Adrenal gland (tissue), 5 donors: ENCODE measurements around the gene RHEX.

ENCODE experiments used
- POLR2A ChIP-seq, 2 donors: fragments of 450-650 bp; IDR thresholded peaks; one replicate each; pipeline ENCODE4 v1.6.1; 2017; ENCODE audit warnings: antibody characterized with exemption in 2 of 2, mild to moderate bottlenecking in 2 of 2, moderate library complexity in 1 of 2
- TF ChIP-seq, protein P1 (sequence below), 6 experiments: fragments of 450-650 bp in 4 of 6; fragments of 200-600 bp in 2 of 6; sonication (generic) in 1 of 6; IDR thresholded peaks; 1 replicate in 5 of 6; 2 replicates in 1 of 6; pipeline versions ENCODE4 v1.5.1 to v1.8.0; 2016 to 2021; ENCODE audit warnings: antibody characterized with exemption in 6 of 6, mild to moderate bottlenecking in 2 of 6, moderate library complexity in 1 of 6
- donor health status: DM: no; HTN: no; CAD: no.

DNA sequence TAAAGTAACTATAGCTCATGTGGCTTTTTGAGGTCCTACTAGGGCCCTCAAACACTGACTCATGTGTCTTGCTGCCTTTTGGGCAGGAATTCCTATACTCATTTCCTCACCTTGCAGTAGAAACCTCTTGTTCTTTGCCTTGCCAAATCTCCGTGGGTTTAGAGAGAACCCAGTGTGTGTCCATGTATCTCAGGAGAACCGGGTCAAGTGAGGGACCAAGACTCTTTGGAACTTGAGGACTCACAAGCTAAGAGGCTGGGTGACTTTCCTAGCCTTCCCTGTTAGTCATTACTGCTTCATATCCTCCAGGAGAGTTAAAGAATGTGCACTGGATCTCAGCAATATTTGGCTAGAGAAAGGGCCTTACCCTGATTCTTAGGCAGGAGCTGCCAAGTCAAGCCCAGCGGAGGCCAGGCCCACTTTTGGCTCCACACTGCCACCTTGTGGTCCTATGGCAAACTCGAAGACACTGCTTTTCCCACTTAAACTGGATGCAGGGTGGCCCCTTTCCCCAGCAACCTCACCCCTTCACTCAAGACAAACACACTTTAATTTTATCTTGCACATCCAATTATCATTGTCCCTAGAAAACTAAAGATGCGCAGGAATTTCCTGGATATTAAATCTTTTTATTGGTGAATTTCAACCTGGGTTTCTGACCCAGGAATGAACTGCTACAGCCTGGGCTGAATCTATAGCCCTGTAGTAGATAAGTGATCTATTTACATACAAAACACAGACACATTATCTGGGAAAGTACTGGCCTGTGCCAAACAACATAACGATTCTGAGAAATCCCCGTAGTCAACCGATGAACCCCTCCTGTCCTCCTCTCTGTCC is 53.6 kb downstream of the RHEX start:
- TF ChIP-seq, protein P1, sequence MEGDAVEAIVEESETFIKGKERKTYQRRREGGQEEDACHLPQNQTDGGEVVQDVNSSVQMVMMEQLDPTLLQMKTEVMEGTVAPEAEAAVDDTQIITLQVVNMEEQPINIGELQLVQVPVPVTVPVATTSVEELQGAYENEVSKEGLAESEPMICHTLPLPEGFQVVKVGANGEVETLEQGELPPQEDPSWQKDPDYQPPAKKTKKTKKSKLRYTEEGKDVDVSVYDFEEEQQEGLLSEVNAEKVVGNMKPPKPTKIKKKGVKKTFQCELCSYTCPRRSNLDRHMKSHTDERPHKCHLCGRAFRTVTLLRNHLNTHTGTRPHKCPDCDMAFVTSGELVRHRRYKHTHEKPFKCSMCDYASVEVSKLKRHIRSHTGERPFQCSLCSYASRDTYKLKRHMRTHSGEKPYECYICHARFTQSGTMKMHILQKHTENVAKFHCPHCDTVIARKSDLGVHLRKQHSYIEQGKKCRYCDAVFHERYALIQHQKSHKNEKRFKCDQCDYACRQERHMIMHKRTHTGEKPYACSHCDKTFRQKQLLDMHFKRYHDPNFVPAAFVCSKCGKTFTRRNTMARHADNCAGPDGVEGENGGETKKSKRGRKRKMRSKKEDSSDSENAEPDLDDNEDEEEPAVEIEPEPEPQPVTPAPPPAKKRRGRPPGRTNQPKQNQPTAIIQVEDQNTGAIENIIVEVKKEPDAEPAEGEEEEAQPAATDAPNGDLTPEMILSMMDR (IDR thresholded peaks at IDR 0.05): peak; percentile 79 to 90 (median 83)
- TF ChIP-seq POLR2A (IDR thresholded peaks at IDR 0.05): no peak
